Neuronal stem cell (in vitro differentiated cells): ENCODE results near the gene MRGPRF.
A peak's percentile ranks its signal among the peaks of the same experiment; 100 is the strongest.

ENCODE experiments used
- DNase-seq: peaks from one replicate; pipeline ENCODE4 v3.0.0-alpha.2; 2013; ENCODE audit warnings: low spot score
- H2AFZ ChIP-seq: one replicate; pipeline ENCODE4 v1.6.1; 2013; ENCODE audit warnings: mild to moderate bottlenecking, low read length, inconsistent platforms
- H2AK5ac ChIP-seq: 2 replicates; pipeline ENCODE4 v1.6.1; 2013; ENCODE audit warnings: low read depth, mild to moderate bottlenecking, inconsistent platforms, low read length, moderate library complexity, mixed read lengths
- H2BK120ac ChIP-seq: 2 replicates; pipeline ENCODE4 v1.6.1; 2013; ENCODE audit warnings: low read depth, mild to moderate bottlenecking, inconsistent platforms, low read length, moderate library complexity, mixed read lengths
- H2BK12ac ChIP-seq: one replicate; pipeline ENCODE4 v1.6.1; 2013; ENCODE audit warnings: low read length, inconsistent platforms
- H2BK15ac ChIP-seq: 2 replicates; pipeline ENCODE4 v1.6.1; 2013; ENCODE audit warnings: mild to moderate bottlenecking, low read length, inconsistent platforms, mixed read lengths
- H2BK5ac ChIP-seq: one replicate; pipeline ENCODE4 v1.6.1; 2013; ENCODE audit warnings: inconsistent platforms, mild to moderate bottlenecking, low read length, moderate library complexity
- H3K14ac ChIP-seq: one replicate; pipeline ENCODE4 v1.6.1; 2013; ENCODE audit warnings: low read length, inconsistent platforms
- H3K18ac ChIP-seq: 2 replicates; pipeline ENCODE4 v1.6.1; 2013; ENCODE audit warnings: low read length, inconsistent platforms
- H3K23ac ChIP-seq: 2 replicates; pipeline ENCODE4 v1.6.1; 2013; ENCODE audit warnings: low read depth, mild to moderate bottlenecking, mixed read lengths, low read length, inconsistent platforms; ENCODE audit not compliant: poor library complexity
- H3K27ac ChIP-seq: replicated peaks from 3 replicates; pipeline ENCODE4 v1.5.1; 2013; ENCODE audit warnings: low read length, inconsistent platforms
- H3K27me3 ChIP-seq, 3 experiments: 2 replicates each; pipeline ENCODE4 v1.6.1; 2013; ENCODE audit warnings: low read length in 3 of 3, mild to moderate bottlenecking in 2 of 3, inconsistent platforms in 1 of 3, low read depth in 1 of 3, mixed read lengths in 1 of 3, moderate library complexity in 1 of 3; ENCODE audit not compliant: control insufficient read depth in 3 of 3, insufficient read depth in 3 of 3
- H3K36me3 ChIP-seq, 2 donors: replicated peaks in 1 of 2; 2 replicates each; pipeline ENCODE4 v1.6.1; 2013; ENCODE audit warnings: low read length in 2 of 2; ENCODE audit not compliant: control insufficient read depth in 2 of 2, insufficient read depth in 2 of 2
- H3K4ac ChIP-seq: 2 replicates; pipeline ENCODE4 v1.6.1; 2013; ENCODE audit warnings: inconsistent platforms, mild to moderate bottlenecking, low read length, moderate library complexity
- H3K4me1 ChIP-seq, 2 donors: 1 replicate in 1 of 2; 2 replicates in 1 of 2; pipeline ENCODE4 v1.6.1; 2013; ENCODE audit warnings: low read length in 2 of 2, low read depth in 1 of 2; ENCODE audit not compliant: control insufficient read depth in 2 of 2, insufficient read depth in 1 of 2
- H3K4me2 ChIP-seq: one replicate; pipeline ENCODE4 v1.6.1; 2013; ENCODE audit warnings: mild to moderate bottlenecking, low read length, inconsistent platforms; ENCODE audit not compliant: insufficient read depth, poor library complexity, severe bottlenecking
- H3K4me3 ChIP-seq, 2 donors: 2 replicates each; pipeline ENCODE4 v1.5.1; 2013; ENCODE audit warnings: low read length in 2 of 2, mild to moderate bottlenecking in 2 of 2, inconsistent platforms in 1 of 2, moderate library complexity in 1 of 2
- H3K79me1 ChIP-seq: one replicate; pipeline ENCODE4 v1.6.1; 2013; ENCODE audit warnings: low read depth, mild to moderate bottlenecking, inconsistent platforms, low read length, moderate library complexity
- H3K9ac ChIP-seq: one replicate; pipeline ENCODE4 v1.6.1; 2013; ENCODE audit warnings: mild to moderate bottlenecking, low read depth, low read length, inconsistent platforms; ENCODE audit not compliant: poor library complexity
- H3K9me3 ChIP-seq, 2 donors: replicated peaks in 1 of 2; 2 replicates each; pipeline versions ENCODE3 to v1.6.1; 2013; ENCODE audit warnings: low read length in 2 of 2, mild to moderate bottlenecking in 2 of 2, inconsistent platforms in 1 of 2, low read depth in 1 of 2, mixed read lengths in 1 of 2, moderate library complexity in 1 of 2; ENCODE audit not compliant: control insufficient read depth in 2 of 2, insufficient read depth in 1 of 2
- H4K8ac ChIP-seq: one replicate; pipeline ENCODE4 v1.6.1; 2013; ENCODE audit warnings: low read depth, mild to moderate bottlenecking, inconsistent platforms, low read length, moderate library complexity
- H4K91ac ChIP-seq: one replicate; pipeline ENCODE4 v1.6.1; 2013; ENCODE audit warnings: low read length, low read depth, mild to moderate bottlenecking, inconsistent platforms; ENCODE audit not compliant: poor library complexity
- WGBS, 2 donors: extraction: QIAGEN DNeasy Blood & Tissue Kit; methylation state at CpG; one replicate each; pipeline ENCODE4 v1.1.7; 2013; ENCODE audit warnings: missing lambda C conversion rate in 2 of 2, mixed read lengths in 1 of 2; ENCODE audit not compliant: insufficient read length in 2 of 2, insufficient replicate concordance in 1 of 2; ENCODE audit errors: extremely low coverage in 2 of 2; 5-methylcytosine and 5-hydroxymethylcytosine counted together

Gene MRGPRF

GRCh38 chr11:68987211-68987610 is 25.8 kb downstream of the MRGPRF start:
- no peak overlapping the region for H3K27ac ChIP-seq
- no peak overlapping the region for H2BK15ac ChIP-seq
- H2AK5ac ChIP-seq, result no peak overlapping the region
- no peak overlapping the region for H3K4ac ChIP-seq
- H3K9me3 ChIP-seq, result no peaks in the 10 kb centered on the region
- H3K36me3 ChIP-seq, result no peaks in the 10 kb centered on the region
- H4K8ac ChIP-seq, result no peak overlapping the region
- peaks cover 0 to 15% (median 0%) of the 10 kb centered on the region in 3 experiments for H3K27me3 ChIP-seq
- no peak overlapping the region for H3K14ac ChIP-seq
- no peak overlapping the region for H3K9ac ChIP-seq
- H2AFZ ChIP-seq, result no peak overlapping the region
- no peak for DNase-seq
- H3K18ac ChIP-seq, result no peak overlapping the region
- no peak overlapping the region for H3K4me3 ChIP-seq
- no peak overlapping the region for H2BK120ac ChIP-seq
- H4K91ac ChIP-seq, result no peak overlapping the region
- no peak overlapping the region for H2BK5ac ChIP-seq
- H2BK12ac ChIP-seq, result no peak overlapping the region
- no peak overlapping the region for H3K23ac ChIP-seq
- no peaks in the 10 kb centered on the region for H3K4me1 ChIP-seq
- H3K4me2 ChIP-seq, result no peak overlapping the region
- no peaks in the 10 kb centered on the region for H3K79me1 ChIP-seq

- WGBS, 2 donors, result no CpG with 5 or more reads among the region's 6 CpGs
- Histone ChIP-seq H2BK120ac (no peak overlapping the region), H3K9ac (no peak overlapping the region), H3K4me2 (no peak overlapping the region), H3K23ac (no peak overlapping the region), H3K9me3 (no peaks in the 10 kb centered on the region), H4K8ac (no peak overlapping the region), H2BK12ac (no peak overlapping the region), H3K79me1 (no peaks in the 10 kb centered on the region), H3K27ac (no peak overlapping the region), H2AFZ (no peak overlapping the region), H3K27me3 (peaks cover 0 to 12% (median 0%) of the 10 kb centered on the region in 3 experiments), H4K91ac (no peak overlapping the region), H3K18ac (no peak overlapping the region), H3K14ac (no peak overlapping the region), H3K36me3 (no peaks in the 10 kb centered on the region), H3K4me1 (no peaks in the 10 kb centered on the region), H3K4me3 (no peak overlapping the region), H2BK15ac (no peak overlapping the region), H3K4ac (no peak overlapping the region), H2BK5ac (no peak overlapping the region), H2AK5ac (no peak overlapping the region)
- no peak for DNase-seq
Observed at GRCh38 chr11:68983801-68984200, 29.2 kb downstream of the MRGPRF start.

- H3K4ac ChIP-seq, result no peak overlapping the region
- no peak overlapping the region for H3K9ac ChIP-seq
- no peak overlapping the region for H3K23ac ChIP-seq
- no peak overlapping the region for H2BK120ac ChIP-seq
- H2BK12ac ChIP-seq, result no peak overlapping the region
- no peak overlapping the region for H2AK5ac ChIP-seq
- no peak overlapping the region for H3K14ac ChIP-seq
- peaks cover 0 to 22% (median 0%) of the 10 kb centered on the region in 3 experiments for H3K27me3 ChIP-seq
- H4K8ac ChIP-seq, result no peak overlapping the region
- H3K4me3 ChIP-seq, result no peak overlapping the region
- H3K27ac ChIP-seq, result no peak overlapping the region
- no CpG with 5 or more reads among the region's 2 CpGs for WGBS, 2 donors
- no peak overlapping the region for H2AFZ ChIP-seq
- H4K91ac ChIP-seq, result no peak overlapping the region
- no peak overlapping the region for H2BK5ac ChIP-seq
- no peak overlapping the region for H3K4me2 ChIP-seq
- DNase-seq, result no peak
- no peak overlapping the region for H2BK15ac ChIP-seq
- H3K36me3 ChIP-seq, result no peaks in the 10 kb centered on the region
- no peaks in the 10 kb centered on the region for H3K79me1 ChIP-seq
- H3K4me1 ChIP-seq, result no peaks in the 10 kb centered on the region
- no peak overlapping the region for H3K18ac ChIP-seq
- H3K9me3 ChIP-seq, result no peaks in the 10 kb centered on the region
Observed at GRCh38 chr11:68982134-68982533, 30.9 kb downstream of the MRGPRF start.

GRCh38 chr11:68980776-68981065 is 32.3 kb downstream of the MRGPRF start, which contains the start of gene MRGPRD:
Gene MRGPRD (minus strand): TSS chr11:68980986. CDS start chr11:68980986, 0 bp downstream.
- H2AK5ac ChIP-seq, result peak within 1 kb of the TSS; percentile 40
- H3K27me3 ChIP-seq, result peaks cover 0 to 22% (median 0%) of the 10 kb centered on the region in 3 experiments
- H3K18ac ChIP-seq, result peak within 1 kb of the TSS; percentile 59
- H3K4me2 ChIP-seq, result no peak within 1 kb of the TSS
- no CpG with 5 or more reads among the region's 8 CpGs for WGBS, 2 donors
- H2BK12ac ChIP-seq, result peak within 1 kb of the TSS; percentile 89
- H2AFZ ChIP-seq, result no peak within 1 kb of the TSS
- no peaks in the 10 kb centered on the region for H3K9me3 ChIP-seq
- peak within 1 kb of the TSS; percentile 27 for H4K8ac ChIP-seq
- H3K4me3 ChIP-seq, result no peak within 1 kb of the TSS
- H3K79me1 ChIP-seq, result no peaks in the 10 kb centered on the region
- no peak within 1 kb of the TSS for H3K27ac ChIP-seq
- H3K23ac ChIP-seq, result peak within 1 kb of the TSS; percentile 49
- no peak within 1 kb of the TSS for H2BK15ac ChIP-seq
- no peaks in the 10 kb centered on the region for H3K4me1 ChIP-seq
- H2BK5ac ChIP-seq, result no peak within 1 kb of the TSS
- H3K14ac ChIP-seq, result peak within 1 kb of the TSS; percentile 66
- no peak within 1 kb of the TSS for H3K4ac ChIP-seq
- H4K91ac ChIP-seq, result peak within 1 kb of the TSS; percentile 19
- DNase-seq, result no peak
- no peaks in the 10 kb centered on the region for H3K36me3 ChIP-seq
- H2BK120ac ChIP-seq, result no peak within 1 kb of the TSS
- H3K9ac ChIP-seq, result no peak within 1 kb of the TSS
